Psoas muscle (tissue), 8 donors: ENCODE measurements around the gene PASK. TPM values are rescaled to one million over a fixed set of nuclear protein-coding genes. Genes with fewer than 3 reads are reported as not detected.

ENCODE experiments used
- ATAC-seq, 4 donors: fragments of 200-7000 bp; cut with Tn5 transposase; one replicate each; pipeline ENCODE4 v1.9.1; 2020; ENCODE audit warnings: moderate library complexity in 3 of 4, mild to moderate bottlenecking in 2 of 4
- DNase-seq, 2 donors: peaks; one replicate each; pipeline ENCODE4 v3.0.0-alpha.2; 2020
- H3K27ac ChIP-seq: fragments of 200-600 bp; one replicate; pipeline ENCODE4 v1.8.0; 2022
- H3K27me3 ChIP-seq, 3 donors: fragments of 200-600 bp in 1 of 3; one replicate each; pipeline versions ENCODE4 v1.6.1 to v1.8.0; 2013 to 2022; ENCODE audit warnings: low read length in 2 of 3, mild to moderate bottlenecking in 2 of 3, moderate library complexity in 1 of 3; ENCODE audit not compliant: insufficient read depth in 3 of 3
- H3K36me3 ChIP-seq, 2 donors: fragments of 200-600 bp in 1 of 2; one replicate each; pipeline versions ENCODE4 v1.6.1 to v1.8.0; 2013 to 2022; ENCODE audit warnings: low read depth in 1 of 2, mild to moderate bottlenecking in 1 of 2, moderate library complexity in 1 of 2; ENCODE audit not compliant: insufficient read depth in 1 of 2
- H3K4me1 ChIP-seq: fragments of 200-600 bp; one replicate; pipeline ENCODE4 v1.8.0; 2022
- H3K4me3 ChIP-seq: fragments of 200-600 bp; one replicate; pipeline ENCODE4 v1.8.0; 2022; ENCODE audit warnings: mild to moderate bottlenecking
- H3K9me3 ChIP-seq: fragments of 200-600 bp; one replicate; pipeline ENCODE4 v1.8.0; 2022
- WGBS, 3 donors: extraction: QIAGEN DNeasy Blood & Tissue Kit; methylation state at CpG; one replicate each; pipeline versions ENCODE4 v1.1.6 to v1.1.7; 2013; 5-methylcytosine and 5-hydroxymethylcytosine counted together
- intact Hi-C, 2 donors: fragments of 100-400 bp; cut with DNase I; formaldehyde crosslinking; loops; one replicate each; pipeline versions ENCODE4 v1.11.0 to v1.14.2; 2022
- polyA plus RNA-seq, 3 donors: library from polyadenylated mRNA; stranded (reverse); fragments of 200-250 nt; gene quantifications; one replicate each; pipeline ENCODE4 v1.2.3, GENCODE V29; 2013
- total RNA-seq, 4 donors: library from RNA; stranded (reverse); fragmentation: NEBNext Ultra II Directional in 2 of 4; extraction: Animal tissue kit (Norgen Biotek cat#: 25700) in 2 of 4; gene quantifications; one replicate each; pipeline versions ENCODE4 v1.2.1 to v1.2.4, GENCODE V29; 2021 to 2023
- TF ChIP-seq, protein P1 (sequence below): fragments of 200-600 bp; IDR thresholded peaks from one replicate; pipeline ENCODE4 v1.8.0; 2022; ENCODE audit warnings: antibody characterized with exemption
- donor health status: healthy with polysubstance abuse.
- donor health status: DM: no; HTN: no; CAD: no; lungs with moderate emphysema.
- donor health status: Bipolar disorder and iron deficiency.
- donor health status: healthy.
- donor health status: DM: yes; HTN: yes; CAD: no.
- donor health status: DM: no; HTN: no; CAD: no.
- donor health status: DM: no; HTN: no; CAD: no.
- donor health status: DM: yes; HTN: yes; CAD: no.

The PASK gene
- total and polyA plus RNA-seq, 7 donors, result 0.41 to 1.9 (median 0.95) TPM

DNA sequence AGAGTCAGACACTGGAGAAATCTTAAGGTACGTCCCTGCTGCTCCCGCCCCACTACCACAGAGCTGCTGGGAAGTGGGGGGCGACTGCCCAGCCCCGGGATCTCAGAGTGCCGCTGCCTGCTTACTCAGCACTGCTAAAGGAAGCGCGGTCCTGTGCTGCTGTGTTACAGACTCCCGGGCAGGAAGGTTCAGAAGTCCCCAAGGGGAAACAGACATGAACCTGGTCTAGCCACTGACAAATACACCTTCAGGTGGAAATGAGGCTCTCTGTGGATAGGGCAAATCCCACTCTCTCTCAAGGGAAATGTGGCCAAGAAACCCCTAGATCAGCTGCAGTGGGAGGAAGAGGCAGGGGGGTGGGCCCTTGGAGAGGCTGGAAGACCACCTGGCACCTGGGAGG, 60.9 kb downstream of the PASK start:
- intact Hi-C loops, result loop anchor here in 1 of 2 donors (10.0 kb wide), 1 partner anchor 234 kb away; no protein-coding TSS in a partner anchor
- 82 to 88% (median 86%) methylated on average over 8 of the region's 8 CpGs for WGBS, 3 donors
- H3K27me3 ChIP-seq, result no peaks in the 10 kb centered on the region
- peak in 1 of 2 donors; percentile 28 for DNase-seq
- no peak overlapping the region for H3K27ac ChIP-seq
- no peak for ATAC-seq
- TF ChIP-seq, protein P1, sequence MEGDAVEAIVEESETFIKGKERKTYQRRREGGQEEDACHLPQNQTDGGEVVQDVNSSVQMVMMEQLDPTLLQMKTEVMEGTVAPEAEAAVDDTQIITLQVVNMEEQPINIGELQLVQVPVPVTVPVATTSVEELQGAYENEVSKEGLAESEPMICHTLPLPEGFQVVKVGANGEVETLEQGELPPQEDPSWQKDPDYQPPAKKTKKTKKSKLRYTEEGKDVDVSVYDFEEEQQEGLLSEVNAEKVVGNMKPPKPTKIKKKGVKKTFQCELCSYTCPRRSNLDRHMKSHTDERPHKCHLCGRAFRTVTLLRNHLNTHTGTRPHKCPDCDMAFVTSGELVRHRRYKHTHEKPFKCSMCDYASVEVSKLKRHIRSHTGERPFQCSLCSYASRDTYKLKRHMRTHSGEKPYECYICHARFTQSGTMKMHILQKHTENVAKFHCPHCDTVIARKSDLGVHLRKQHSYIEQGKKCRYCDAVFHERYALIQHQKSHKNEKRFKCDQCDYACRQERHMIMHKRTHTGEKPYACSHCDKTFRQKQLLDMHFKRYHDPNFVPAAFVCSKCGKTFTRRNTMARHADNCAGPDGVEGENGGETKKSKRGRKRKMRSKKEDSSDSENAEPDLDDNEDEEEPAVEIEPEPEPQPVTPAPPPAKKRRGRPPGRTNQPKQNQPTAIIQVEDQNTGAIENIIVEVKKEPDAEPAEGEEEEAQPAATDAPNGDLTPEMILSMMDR, result no peak
- H3K9me3 ChIP-seq, result no peaks in the 10 kb centered on the region
- H3K36me3 ChIP-seq, result peaks cover 18 to 88% of the 10 kb centered on the region in 2 donors
- peaks cover 8% of the 10 kb centered on the region for H3K4me1 ChIP-seq
- no peak overlapping the region for H3K4me3 ChIP-seq

GRCh38 chr2:241087420-241088268, 61.6 kb downstream of the PASK start:
- peaks cover 7% of the 10 kb centered on the region for H3K4me1 ChIP-seq
- no peak overlapping the region for H3K27ac ChIP-seq
- H3K9me3 ChIP-seq, result no peaks in the 10 kb centered on the region
- intact Hi-C loops, result loop anchor here in 1 of 2 donors (10.0 kb wide), 1 partner anchor 233 kb away; no protein-coding TSS in a partner anchor
- peaks cover 18 to 82% of the 10 kb centered on the region in 2 donors for H3K36me3 ChIP-seq
- no peak for ATAC-seq
- TF ChIP-seq, protein P1, result no peak
- WGBS, 3 donors, result 92 to 94% (median 92%) methylated on average over 29 of the region's 29 CpGs
- no peak overlapping the region for H3K4me3 ChIP-seq
- no peaks in the 10 kb centered on the region for H3K27me3 ChIP-seq
- DNase-seq, result peak in 1 of 2 donors; percentile 46

DNA sequence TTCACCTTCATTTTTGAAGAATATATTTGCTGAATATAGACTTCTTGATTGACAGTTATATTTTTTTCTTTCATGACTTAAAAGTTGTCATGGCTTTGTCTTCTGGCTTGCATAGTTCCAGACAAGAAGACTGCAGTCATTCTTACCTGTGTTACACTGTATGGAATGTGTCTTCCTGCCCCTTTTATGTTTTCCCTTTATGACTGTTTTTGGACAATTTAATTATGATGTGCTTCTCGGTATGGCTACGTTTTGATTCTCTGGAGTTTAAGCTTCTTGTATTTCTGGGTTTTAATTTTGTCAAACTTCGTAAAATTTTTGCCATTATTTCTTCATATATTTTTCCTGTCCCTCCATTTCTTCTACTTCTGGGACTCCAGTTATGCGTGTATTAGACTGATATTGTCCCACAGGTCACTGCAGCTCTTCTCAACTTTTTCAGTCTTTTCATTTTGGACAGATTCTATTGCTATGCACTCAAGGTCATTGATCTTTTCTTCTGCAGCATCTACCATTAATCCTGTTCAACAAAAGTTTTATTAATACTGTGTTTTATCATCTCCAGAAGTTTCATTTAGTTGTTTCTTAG, 64.3 kb downstream of the PASK start:
- H3K27ac ChIP-seq, result no peak overlapping the region
- ATAC-seq (no peak), DNase-seq (no peak)
- H3K4me3 ChIP-seq, result no peak overlapping the region
- 89 to 95% (median 95%) methylated on average over 4 of the region's 4 CpGs for WGBS, 3 donors
- intact Hi-C loops, result loop anchor here in 1 of 2 donors (5.0 to 10.0 kb wide), 2 partner anchors 147 to 230 kb away; no protein-coding TSS in a partner anchor
- TF ChIP-seq, protein P1, result no peak
- H3K4me1 ChIP-seq, result no peaks in the 10 kb centered on the region
- H3K27me3 ChIP-seq, result no peaks in the 10 kb centered on the region
- no peaks in the 10 kb centered on the region for H3K9me3 ChIP-seq
- H3K36me3 ChIP-seq, result peaks cover 18 to 61% of the 10 kb centered on the region in 2 donors

DNA sequence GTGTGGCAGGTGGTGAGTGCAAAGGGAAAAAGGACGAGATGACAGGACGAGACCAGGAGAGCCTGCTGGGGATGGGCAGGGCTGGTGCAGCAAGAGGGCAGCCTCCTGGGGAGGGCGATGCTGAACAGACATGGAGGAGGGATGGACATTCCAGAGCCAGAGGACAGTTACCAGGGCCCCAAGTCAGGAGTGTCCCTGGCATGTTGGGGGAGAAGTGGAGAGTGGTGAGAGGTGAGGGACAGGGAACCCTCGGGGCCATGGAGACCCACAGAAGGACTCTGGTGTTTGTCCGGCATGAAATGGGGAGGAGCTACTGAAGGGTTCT, 66.2 kb downstream of the PASK start:
- no peak for DNase-seq
- H3K4me1 ChIP-seq, result no peaks in the 10 kb centered on the region
- H3K4me3 ChIP-seq, result no peak overlapping the region
- H3K27me3 ChIP-seq, result no peaks in the 10 kb centered on the region
- intact Hi-C loops, result loop anchor here in 1 of 2 donors (5.0 to 10.0 kb wide), 2 partner anchors 149 to 228 kb away; no protein-coding TSS in a partner anchor
- TF ChIP-seq, protein P1, result no peak
- 61 to 88% (median 69%) methylated on average over 5 of the region's 5 CpGs for WGBS, 3 donors
- H3K9me3 ChIP-seq, result no peaks in the 10 kb centered on the region
- peak in 3 of 4 donors; percentile 1 to 5 (median 1) for ATAC-seq
- peaks cover 6 to 42% of the 10 kb centered on the region in 2 donors for H3K36me3 ChIP-seq
- H3K27ac ChIP-seq, result no peak overlapping the region
